GM19238 (cell line): ENCODE results near the gene TPP1.

Experiments
- DNase-seq: peaks from one replicate; pipeline ENCODE4 v3.0.0; 2011; ENCODE audit warnings: low spot score; ENCODE audit not compliant: insufficient read length

Gene TPP1

GRCh38 chr11:6629573-6629891 is 10.3 kb upstream of the TPP1 start:
- DNase-seq = no peak

- DNase-seq = no peak
Measured at GRCh38 chr11:6628526-6628925, 9.3 kb upstream of the TPP1 start.

- peak; percentile 67 for DNase-seq
Measured at GRCh38 chr11:6627762-6628241, 8.6 kb upstream of the TPP1 start.

- DNase-seq = no peak
Measured at GRCh38 chr11:6626971-6627761, 7.9 kb upstream of the TPP1 start.

- no peak for DNase-seq
Measured at GRCh38 chr11:6625832-6626420, 6.7 kb upstream of the TPP1 start.

GRCh38 chr11:6625156-6625831 is 6.1 kb upstream of the TPP1 start:
- DNase-seq = no peak

GRCh38 chr11:6623391-6624363 is 4.5 kb upstream of the TPP1 start:
- no peak for DNase-seq

GRCh38 chr11:6622261-6623171 is 3.3 kb upstream of the TPP1 start:
- DNase-seq = no peak

- DNase-seq = no peak
Measured at GRCh38 chr11:6621711-6622211, 2.5 kb upstream of the TPP1 start.

- DNase-seq = no peak
Measured at GRCh38 chr11:6620636-6621035, 1.4 kb upstream of the TPP1 start.

- no peak for DNase-seq
Measured at GRCh38 chr11:6618117-6619003, 862 bp downstream of the TPP1 start.

GRCh38 chr11:6617315-6617781 is 1.9 kb downstream of the TPP1 start:
- no peak for DNase-seq

- DNase-seq = no peak
Measured at GRCh38 chr11:6616596-6617250, 2.5 kb downstream of the TPP1 start.

GRCh38 chr11:6615882-6616585 is 3.2 kb downstream of the TPP1 start:
- no peak for DNase-seq

- DNase-seq = no peak
Measured at GRCh38 chr11:6615046-6615445, 4.2 kb downstream of the TPP1 start.

- DNase-seq = no peak
Measured at GRCh38 chr11:6614446-6614845, 4.8 kb downstream of the TPP1 start.

- no peak for DNase-seq
Measured at GRCh38 chr11:6613496-6613895, 5.7 kb downstream of the TPP1 start.
